Effector memory CD4-positive, alpha-beta T cell (primary cell): ENCODE results near the gene ADAMTSL3.

Experiments
- DNase-seq, 3 donors: peaks; one replicate each; pipeline ENCODE4 v3.0.0-alpha.2; 2020
- H3K27ac ChIP-seq: 2 replicates; pipeline ENCODE4 v1.7.0; 2013; ENCODE audit warnings: mild to moderate bottlenecking, low read length, moderate library complexity; ENCODE audit not compliant: insufficient read depth, poor library complexity, severe bottlenecking
- H3K27me3 ChIP-seq: replicated peaks from 2 replicates; pipeline ENCODE4 v1.7.0; 2013; ENCODE audit warnings: mild to moderate bottlenecking, low read length; ENCODE audit not compliant: insufficient read depth, control insufficient read depth, poor library complexity, severe bottlenecking
- H3K36me3 ChIP-seq: 2 replicates; pipeline ENCODE4 v1.7.0; 2013; ENCODE audit warnings: mild to moderate bottlenecking, low read length, moderate library complexity; ENCODE audit not compliant: control insufficient read depth, insufficient read depth
- H3K4me1 ChIP-seq: 2 replicates; pipeline ENCODE4 v1.7.0; 2013; ENCODE audit warnings: low read length, mild to moderate bottlenecking; ENCODE audit not compliant: control insufficient read depth, insufficient read depth, poor library complexity, severe bottlenecking
- H3K4me3 ChIP-seq: 2 replicates; pipeline ENCODE4 v1.7.0; 2013; ENCODE audit warnings: low read length, low read depth, mild to moderate bottlenecking; ENCODE audit not compliant: insufficient read depth, poor library complexity, severe bottlenecking
- H3K9me3 ChIP-seq: 2 replicates; pipeline ENCODE4 v1.7.0; 2013; ENCODE audit warnings: mild to moderate bottlenecking, low read length, moderate library complexity; ENCODE audit not compliant: control insufficient read depth

The ADAMTSL3 gene

DNA sequence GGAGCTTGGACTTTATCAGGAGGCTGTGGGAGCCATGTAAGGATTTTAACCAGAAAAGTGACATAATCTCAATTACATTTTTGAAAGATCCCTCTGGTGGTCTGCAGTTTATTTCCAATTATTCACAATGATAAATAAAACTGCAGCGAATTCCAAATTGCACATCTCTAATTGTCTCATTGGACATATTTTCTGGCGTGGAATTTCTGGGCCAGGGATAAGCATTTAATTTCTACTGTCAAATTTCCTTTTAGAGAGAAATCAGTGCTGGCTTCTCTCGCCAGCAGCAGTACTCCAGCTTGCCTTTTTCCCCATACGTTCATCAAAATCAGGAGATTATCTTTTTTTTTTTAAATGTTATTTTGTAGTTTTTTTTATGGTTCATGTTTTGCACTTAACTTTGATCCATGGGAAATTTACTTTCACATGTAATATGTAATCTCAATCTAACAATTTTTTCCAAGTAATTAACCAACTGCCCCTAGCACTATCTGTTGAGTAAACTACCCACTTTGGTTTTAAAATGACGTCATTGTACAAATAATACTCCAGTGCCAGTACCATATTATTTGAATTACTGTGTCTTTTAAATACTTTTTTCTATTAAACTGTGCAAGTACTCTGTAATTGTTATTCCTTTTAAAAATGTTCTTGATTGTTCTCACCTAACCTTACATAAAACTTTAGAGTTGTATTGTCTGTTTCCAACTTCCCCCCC lies 251.8 kb downstream of the ADAMTSL3 start:
- no peaks in the 10 kb centered on the region for H3K36me3 ChIP-seq
- no peak overlapping the region for H3K4me3 ChIP-seq
- H3K27me3 ChIP-seq: no peaks in the 10 kb centered on the region
- H3K4me1 ChIP-seq: no peaks in the 10 kb centered on the region
- H3K27ac ChIP-seq: no peak overlapping the region
- no peaks in the 10 kb centered on the region for H3K9me3 ChIP-seq
- DNase-seq: no peak

GRCh38 chr15:83911345-83911744 lies 257.4 kb downstream of the ADAMTSL3 start:
- no peaks in the 10 kb centered on the region for H3K27me3 ChIP-seq
- no peak overlapping the region for H3K4me3 ChIP-seq
- H3K27ac ChIP-seq: no peak overlapping the region
- no peaks in the 10 kb centered on the region for H3K9me3 ChIP-seq
- no peaks in the 10 kb centered on the region for H3K4me1 ChIP-seq
- no peaks in the 10 kb centered on the region for H3K36me3 ChIP-seq
- no peak for DNase-seq

GRCh38 chr15:83912343-83912742 lies 258.4 kb downstream of the ADAMTSL3 start:
- no peak overlapping the region for H3K27ac ChIP-seq
- H3K36me3 ChIP-seq: no peaks in the 10 kb centered on the region
- no peaks in the 10 kb centered on the region for H3K4me1 ChIP-seq
- no peak for DNase-seq
- H3K27me3 ChIP-seq: no peaks in the 10 kb centered on the region
- H3K4me3 ChIP-seq: no peak overlapping the region
- no peaks in the 10 kb centered on the region for H3K9me3 ChIP-seq

- Histone ChIP-seq H3K9me3 (no peaks in the 10 kb centered on the region), H3K4me1 (no peaks in the 10 kb centered on the region), H3K27ac (no peak overlapping the region), H3K36me3 (no peaks in the 10 kb centered on the region), H3K27me3 (no peaks in the 10 kb centered on the region), H3K4me3 (no peak overlapping the region)
- DNase-seq: no peak
These were observed 259.2 kb downstream of the ADAMTSL3 start for GRCh38 chr15:83913034-83913632.

DNA sequence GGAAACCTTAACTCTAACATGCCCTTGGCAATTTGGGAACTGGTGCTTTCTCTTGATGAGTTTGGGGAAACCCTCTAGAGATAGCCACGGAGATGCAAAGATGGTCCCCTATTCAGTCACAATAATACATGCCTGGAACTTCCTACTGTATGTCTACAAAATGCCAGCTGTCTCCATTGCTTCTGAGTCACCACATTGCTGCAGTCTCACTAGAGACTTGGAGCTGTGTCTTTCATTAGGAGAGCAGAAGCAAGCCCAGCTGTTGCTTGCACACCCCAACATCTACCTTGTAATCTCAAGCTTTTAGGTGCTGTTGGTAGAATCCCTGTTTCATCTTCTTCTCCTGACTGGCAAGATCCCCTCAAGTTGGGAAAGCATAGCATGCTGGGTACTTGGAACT lies 261.0 kb downstream of the ADAMTSL3 start:
- Histone ChIP-seq H3K4me1 (no peaks in the 10 kb centered on the region), H3K9me3 (no peaks in the 10 kb centered on the region), H3K36me3 (no peaks in the 10 kb centered on the region), H3K27ac (no peak overlapping the region), H3K27me3 (no peaks in the 10 kb centered on the region), H3K4me3 (no peak overlapping the region)
- DNase-seq: no peak

DNA sequence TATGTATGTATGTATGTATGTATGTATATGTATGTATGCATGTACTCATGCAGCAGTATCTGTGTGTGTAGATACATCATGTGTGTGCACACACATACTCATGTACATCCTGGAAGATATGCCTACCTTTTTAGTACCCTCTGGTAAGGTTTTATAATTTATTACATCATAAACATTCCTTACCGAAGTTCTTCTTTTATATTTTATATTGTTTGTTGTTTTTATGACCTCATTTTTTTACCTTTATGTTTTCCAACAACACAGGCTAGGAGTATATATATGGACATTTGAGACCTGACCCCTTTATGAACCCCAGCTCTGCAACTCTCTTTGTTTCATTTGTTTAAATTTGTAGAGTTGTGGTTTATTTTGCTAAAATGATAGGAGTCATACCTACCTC lies 263.5 kb downstream of the ADAMTSL3 start:
- no peaks in the 10 kb centered on the region for H3K4me1 ChIP-seq
- H3K27me3 ChIP-seq: no peaks in the 10 kb centered on the region
- no peak for DNase-seq
- H3K9me3 ChIP-seq: no peaks in the 10 kb centered on the region
- no peak overlapping the region for H3K4me3 ChIP-seq
- H3K36me3 ChIP-seq: no peaks in the 10 kb centered on the region
- no peak overlapping the region for H3K27ac ChIP-seq

GRCh38 chr15:83918011-83918410 lies 264.1 kb downstream of the ADAMTSL3 start:
- DNase-seq: no peak

DNA sequence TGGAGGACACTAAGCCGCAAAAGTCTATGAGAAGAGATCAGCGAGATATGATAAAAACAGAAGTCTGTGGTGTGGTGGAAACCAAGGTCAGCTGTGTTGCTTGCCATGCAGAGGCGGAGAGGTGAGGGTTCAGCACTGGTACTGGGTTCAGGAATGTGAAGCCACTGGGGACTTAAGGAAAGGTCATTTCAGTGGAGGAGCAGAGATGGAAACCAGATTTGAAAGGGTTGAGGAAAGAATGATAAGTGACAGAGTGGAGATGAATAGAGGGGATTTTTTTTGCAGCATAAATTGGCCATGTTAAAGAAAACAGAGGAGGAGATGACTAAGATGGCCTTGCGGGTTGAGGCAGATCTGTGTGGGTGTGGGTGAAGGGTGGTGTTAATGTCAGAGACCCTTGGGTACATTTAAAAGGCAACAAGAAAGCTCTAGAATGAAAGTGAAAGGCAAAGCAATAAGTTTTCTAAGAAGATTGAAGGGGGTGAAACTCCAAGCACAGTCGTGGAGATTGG lies 265.5 kb downstream of the ADAMTSL3 start:
- H3K27me3 ChIP-seq: no peaks in the 10 kb centered on the region
- no peak for DNase-seq
- no peak overlapping the region for H3K4me3 ChIP-seq
- no peaks in the 10 kb centered on the region for H3K9me3 ChIP-seq
- no peaks in the 10 kb centered on the region for H3K36me3 ChIP-seq
- H3K4me1 ChIP-seq: no peaks in the 10 kb centered on the region
- no peak overlapping the region for H3K27ac ChIP-seq

More at GRCh38 chr15:83918011-83918410, 264.1 kb downstream of the ADAMTSL3 start:
- Histone ChIP-seq H3K27me3 (no peaks in the 10 kb centered on the region), H3K36me3 (no peaks in the 10 kb centered on the region), H3K27ac (no peak overlapping the region), H3K4me1 (no peaks in the 10 kb centered on the region), H3K4me3 (no peak overlapping the region), H3K9me3 (no peaks in the 10 kb centered on the region)

- no peaks in the 10 kb centered on the region for H3K27me3 ChIP-seq
- H3K36me3 ChIP-seq: no peaks in the 10 kb centered on the region
- DNase-seq: no peak
- no peak overlapping the region for H3K4me3 ChIP-seq
- no peaks in the 10 kb centered on the region for H3K4me1 ChIP-seq
- no peak overlapping the region for H3K27ac ChIP-seq
- H3K9me3 ChIP-seq: no peaks in the 10 kb centered on the region
These were observed 266.1 kb downstream of the ADAMTSL3 start for GRCh38 chr15:83919978-83920510.

DNA sequence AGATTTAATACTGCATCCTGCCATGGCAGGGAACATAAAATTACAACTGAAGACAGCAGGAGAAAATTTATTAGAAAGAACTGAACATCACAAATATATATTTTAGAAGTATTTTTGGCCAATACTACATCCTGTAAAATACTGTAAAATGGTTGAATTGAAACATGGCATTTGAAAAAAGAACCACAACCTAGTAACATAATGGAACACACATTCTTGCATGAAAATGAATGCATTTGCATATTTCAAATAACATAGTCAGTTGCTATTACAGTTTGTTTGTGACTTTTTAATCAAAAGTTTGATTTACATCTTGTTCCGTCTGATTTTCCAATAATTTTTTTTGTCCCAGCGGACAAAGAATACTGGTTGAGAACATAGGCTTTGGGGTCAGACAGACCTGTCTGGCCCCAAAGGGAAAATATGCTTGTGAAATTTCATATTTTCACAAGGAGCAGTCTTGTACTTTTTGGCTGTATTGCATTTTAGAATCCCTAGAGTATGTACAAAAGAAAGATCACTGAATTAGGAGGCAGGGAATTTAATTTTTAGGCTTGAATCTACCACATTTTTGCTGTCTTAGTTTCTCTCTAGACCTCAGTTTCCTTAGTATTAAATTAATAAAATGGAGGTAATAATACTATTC lies 268.8 kb downstream of the ADAMTSL3 start:
- DNase-seq: no peak
- no peak overlapping the region for H3K4me3 ChIP-seq
- H3K9me3 ChIP-seq: no peaks in the 10 kb centered on the region
- H3K27me3 ChIP-seq: no peaks in the 10 kb centered on the region
- no peaks in the 10 kb centered on the region for H3K4me1 ChIP-seq
- H3K27ac ChIP-seq: no peak overlapping the region
- H3K36me3 ChIP-seq: no peaks in the 10 kb centered on the region
